A673 (cell line): ENCODE results near the gene POLR1E.

Source experiments
- CTCF ChIP-seq: fragments of 300-800, 200-600 bp; sonication (generic); conservative IDR thresholded peaks from 2 replicates; pipeline ENCODE4 v1.5.1; 2017; ENCODE audit warnings: low read depth, mild to moderate bottlenecking, antibody characterized with exemption, low read length, moderate library complexity, mixed read lengths
- EZH2 ChIP-seq: fragments of 200-600 bp; sonication (generic); IDR thresholded peaks from 2 replicates; pipeline ENCODE4 v1.6.1; 2017; ENCODE audit warnings: borderline replicate concordance, low read depth, mild to moderate bottlenecking, mixed read lengths, antibody characterized with exemption, low read length; ENCODE audit not compliant: poor library complexity, severe bottlenecking

DNA sequence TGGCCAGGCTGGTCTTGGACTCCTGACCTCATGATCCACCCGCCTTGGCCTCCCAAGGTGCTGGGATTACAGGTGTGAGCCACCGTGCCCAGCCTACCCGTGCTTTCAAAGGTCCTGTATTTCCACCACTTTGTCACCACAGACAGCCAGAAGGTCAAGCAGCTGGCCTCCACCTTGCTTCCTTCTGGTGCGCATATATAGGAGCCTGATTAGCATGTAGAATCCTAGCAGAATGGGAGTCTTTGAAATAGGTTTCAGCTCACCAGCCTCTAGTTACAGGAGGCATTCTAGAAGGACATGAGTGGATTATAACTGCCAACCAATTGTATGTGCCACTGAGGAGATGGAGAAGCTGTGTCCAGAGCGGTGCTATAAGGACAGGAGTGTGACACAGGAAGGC lies 18.9 kb downstream of the POLR1E start:
- TF ChIP-seq EZH2 (no peak), CTCF (no peak)
